OCI-LY3 (cell line): ENCODE data around the gene ADIRF.

Source experiments
- EZH2phosphoT487 ChIP-seq: fragments of 200-600 bp; shearing (Covaris generic); IDR thresholded peaks from 2 replicates; pipeline ENCODE4 v1.6.1; 2018; ENCODE audit warnings: antibody characterized with exemption, mixed run types, low read depth
- TF ChIP-seq, protein P1 (sequence below): fragments of 200-600, 300-600 bp; sonication (generic); IDR thresholded peaks from 2 replicates; pipeline ENCODE4 v1.5.1; 2014; ENCODE audit warnings: antibody characterized with exemption, low read length, low read depth

GRCh38 chr10:86960863-86961434 is 7.3 kb upstream of the ADIRF start:
- TF ChIP-seq, protein P1, sequence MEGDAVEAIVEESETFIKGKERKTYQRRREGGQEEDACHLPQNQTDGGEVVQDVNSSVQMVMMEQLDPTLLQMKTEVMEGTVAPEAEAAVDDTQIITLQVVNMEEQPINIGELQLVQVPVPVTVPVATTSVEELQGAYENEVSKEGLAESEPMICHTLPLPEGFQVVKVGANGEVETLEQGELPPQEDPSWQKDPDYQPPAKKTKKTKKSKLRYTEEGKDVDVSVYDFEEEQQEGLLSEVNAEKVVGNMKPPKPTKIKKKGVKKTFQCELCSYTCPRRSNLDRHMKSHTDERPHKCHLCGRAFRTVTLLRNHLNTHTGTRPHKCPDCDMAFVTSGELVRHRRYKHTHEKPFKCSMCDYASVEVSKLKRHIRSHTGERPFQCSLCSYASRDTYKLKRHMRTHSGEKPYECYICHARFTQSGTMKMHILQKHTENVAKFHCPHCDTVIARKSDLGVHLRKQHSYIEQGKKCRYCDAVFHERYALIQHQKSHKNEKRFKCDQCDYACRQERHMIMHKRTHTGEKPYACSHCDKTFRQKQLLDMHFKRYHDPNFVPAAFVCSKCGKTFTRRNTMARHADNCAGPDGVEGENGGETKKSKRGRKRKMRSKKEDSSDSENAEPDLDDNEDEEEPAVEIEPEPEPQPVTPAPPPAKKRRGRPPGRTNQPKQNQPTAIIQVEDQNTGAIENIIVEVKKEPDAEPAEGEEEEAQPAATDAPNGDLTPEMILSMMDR = no peak
- TF ChIP-seq EZH2phosphoT487 = no peak
